ENCODE measurements around the gene LIF.

DNA sequence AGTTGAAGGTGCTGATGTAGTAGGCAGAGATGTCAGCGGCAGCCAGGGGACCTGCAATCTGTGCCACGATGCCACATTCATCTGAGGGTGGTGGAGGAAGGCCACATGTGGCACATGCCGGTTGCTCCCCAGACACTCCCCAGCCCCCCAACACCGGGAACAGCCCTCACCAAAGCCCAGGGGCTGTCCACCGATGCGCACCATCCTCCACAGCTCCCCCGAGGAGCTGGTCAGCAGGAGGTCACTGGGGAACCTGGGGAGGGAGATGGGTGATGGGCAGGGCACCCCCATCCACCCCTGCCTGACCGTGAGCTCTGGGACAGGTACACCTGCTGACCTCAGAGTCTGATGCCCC, 39.3 kb upstream of the LIF start:
- TF ChIP-seq, protein P1, sequence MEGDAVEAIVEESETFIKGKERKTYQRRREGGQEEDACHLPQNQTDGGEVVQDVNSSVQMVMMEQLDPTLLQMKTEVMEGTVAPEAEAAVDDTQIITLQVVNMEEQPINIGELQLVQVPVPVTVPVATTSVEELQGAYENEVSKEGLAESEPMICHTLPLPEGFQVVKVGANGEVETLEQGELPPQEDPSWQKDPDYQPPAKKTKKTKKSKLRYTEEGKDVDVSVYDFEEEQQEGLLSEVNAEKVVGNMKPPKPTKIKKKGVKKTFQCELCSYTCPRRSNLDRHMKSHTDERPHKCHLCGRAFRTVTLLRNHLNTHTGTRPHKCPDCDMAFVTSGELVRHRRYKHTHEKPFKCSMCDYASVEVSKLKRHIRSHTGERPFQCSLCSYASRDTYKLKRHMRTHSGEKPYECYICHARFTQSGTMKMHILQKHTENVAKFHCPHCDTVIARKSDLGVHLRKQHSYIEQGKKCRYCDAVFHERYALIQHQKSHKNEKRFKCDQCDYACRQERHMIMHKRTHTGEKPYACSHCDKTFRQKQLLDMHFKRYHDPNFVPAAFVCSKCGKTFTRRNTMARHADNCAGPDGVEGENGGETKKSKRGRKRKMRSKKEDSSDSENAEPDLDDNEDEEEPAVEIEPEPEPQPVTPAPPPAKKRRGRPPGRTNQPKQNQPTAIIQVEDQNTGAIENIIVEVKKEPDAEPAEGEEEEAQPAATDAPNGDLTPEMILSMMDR (conservative IDR thresholded peaks at IDR 0.05; ENCODE audit: low read length): no peak
- no peak for TF ChIP-seq EZH2phosphoT487 (IDR thresholded peaks at IDR 0.05; ENCODE audit: borderline replicate concordance)
